ENCODE measurements around the gene ARSI.

Gene ARSI

GRCh38 chr5:150271296-150271692, 31.4 kb downstream of the ARSI start:
- no peaks in the 10 kb centered on the region for H3K27me3 ChIP-seq (ENCODE audit: control insufficient read depth, insufficient read depth, low read length, poor library complexity, severe bottlenecking)
- H3K4me1 ChIP-seq (ENCODE audit: control insufficient read depth, insufficient read depth, low read length): peaks cover 12% of the 10 kb centered on the region
- no peak overlapping the region for H3K27ac ChIP-seq (ENCODE audit: insufficient read depth, low read depth, low read length, poor library complexity, severe bottlenecking)
- 66 to 70% methylated on average over 8 of the region's 8 CpGs for WGBS, 2 experiments
- no peaks in the 10 kb centered on the region for H3K9me3 ChIP-seq (ENCODE audit: control insufficient read depth, low read length)
- no peaks in the 10 kb centered on the region for H3K36me3 ChIP-seq (ENCODE audit: control insufficient read depth, insufficient read depth, low read length)
- no peak overlapping the region for H3K4me3 ChIP-seq (ENCODE audit: insufficient read depth, low read depth, low read length)

GRCh38 chr5:150270541-150271295, 32.0 kb downstream of the ARSI start:
- no peaks in the 10 kb centered on the region for H3K9me3 ChIP-seq (ENCODE audit: control insufficient read depth, low read length)
- no peaks in the 10 kb centered on the region for H3K36me3 ChIP-seq (ENCODE audit: control insufficient read depth, insufficient read depth, low read length)
- H3K4me1 ChIP-seq (ENCODE audit: control insufficient read depth, insufficient read depth, low read length): peaks cover 12% of the 10 kb centered on the region
- no peak overlapping the region for H3K27ac ChIP-seq (ENCODE audit: insufficient read depth, low read depth, low read length, poor library complexity, severe bottlenecking)
- 44 to 46% methylated on average over 12 of the region's 12 CpGs for WGBS, 2 experiments
- H3K27me3 ChIP-seq (ENCODE audit: control insufficient read depth, insufficient read depth, low read length, poor library complexity, severe bottlenecking): no peaks in the 10 kb centered on the region
- H3K4me3 ChIP-seq (ENCODE audit: insufficient read depth, low read depth, low read length): no peak overlapping the region

- WGBS, 2 experiments: 65 to 68% methylated on average over 4 of the region's 4 CpGs
- no peaks in the 10 kb centered on the region for H3K9me3 ChIP-seq (ENCODE audit: control insufficient read depth, low read length)
Measured at GRCh38 chr5:150266871-150267291, 35.8 kb downstream of the ARSI start.

GRCh38 chr5:150265870-150266383, 36.8 kb downstream of the ARSI start:
- WGBS, 2 experiments: 77 to 84% methylated on average over 4 to 6 of the region's 6 CpGs
- no peak overlapping the region for H3K4me3 ChIP-seq (ENCODE audit: insufficient read depth, low read depth, low read length)
- H3K36me3 ChIP-seq (ENCODE audit: control insufficient read depth, insufficient read depth, low read length): no peaks in the 10 kb centered on the region
- H3K27me3 ChIP-seq (ENCODE audit: control insufficient read depth, insufficient read depth, low read length, poor library complexity, severe bottlenecking): no peaks in the 10 kb centered on the region
- H3K27ac ChIP-seq (ENCODE audit: insufficient read depth, low read depth, low read length, poor library complexity, severe bottlenecking): no peak overlapping the region
- H3K4me1 ChIP-seq (ENCODE audit: control insufficient read depth, insufficient read depth, low read length): peaks cover 18% of the 10 kb centered on the region
- no peaks in the 10 kb centered on the region for H3K9me3 ChIP-seq (ENCODE audit: control insufficient read depth, low read length)

More at GRCh38 chr5:150266871-150267291, 35.8 kb downstream of the ARSI start:
- Histone ChIP-seq H3K36me3 (ENCODE audit: control insufficient read depth, insufficient read depth, low read length) (no peaks in the 10 kb centered on the region), H3K4me3 (ENCODE audit: insufficient read depth, low read depth, low read length) (no peak overlapping the region), H3K27me3 (ENCODE audit: control insufficient read depth, insufficient read depth, low read length, poor library complexity, severe bottlenecking) (no peaks in the 10 kb centered on the region), H3K4me1 (ENCODE audit: control insufficient read depth, insufficient read depth, low read length) (peaks cover 18% of the 10 kb centered on the region), H3K27ac (ENCODE audit: insufficient read depth, low read depth, low read length, poor library complexity, severe bottlenecking) (no peak overlapping the region)

- WGBS, 2 experiments: 81 to 83% methylated on average over 23 of the region's 23 CpGs
- H3K4me1 ChIP-seq (ENCODE audit: control insufficient read depth, insufficient read depth, low read length): peaks cover 9% of the 10 kb centered on the region
- no peak overlapping the region for H3K27ac ChIP-seq (ENCODE audit: insufficient read depth, low read depth, low read length, poor library complexity, severe bottlenecking)
- no peaks in the 10 kb centered on the region for H3K27me3 ChIP-seq (ENCODE audit: control insufficient read depth, insufficient read depth, low read length, poor library complexity, severe bottlenecking)
- no peaks in the 10 kb centered on the region for H3K9me3 ChIP-seq (ENCODE audit: control insufficient read depth, low read length)
- H3K36me3 ChIP-seq (ENCODE audit: control insufficient read depth, insufficient read depth, low read length): no peaks in the 10 kb centered on the region
- H3K4me3 ChIP-seq (ENCODE audit: insufficient read depth, low read depth, low read length): no peak overlapping the region
Measured at GRCh38 chr5:150264667-150265603, 37.8 kb downstream of the ARSI start.

- H3K36me3 ChIP-seq (ENCODE audit: control insufficient read depth, insufficient read depth, low read length): no peaks in the 10 kb centered on the region
- no peaks in the 10 kb centered on the region for H3K27me3 ChIP-seq (ENCODE audit: control insufficient read depth, insufficient read depth, low read length, poor library complexity, severe bottlenecking)
- peaks cover 7% of the 10 kb centered on the region for H3K4me1 ChIP-seq (ENCODE audit: control insufficient read depth, insufficient read depth, low read length)
- no peaks in the 10 kb centered on the region for H3K9me3 ChIP-seq (ENCODE audit: control insufficient read depth, low read length)
- H3K4me3 ChIP-seq (ENCODE audit: insufficient read depth, low read depth, low read length): no peak overlapping the region
- 79 to 80% methylated on average over 11 of the region's 11 CpGs for WGBS, 2 experiments
- H3K27ac ChIP-seq (ENCODE audit: insufficient read depth, low read depth, low read length, poor library complexity, severe bottlenecking): no peak overlapping the region
Measured at GRCh38 chr5:150263801-150264621, 38.7 kb downstream of the ARSI start.

- no peaks in the 10 kb centered on the region for H3K27me3 ChIP-seq (ENCODE audit: control insufficient read depth, insufficient read depth, low read length, poor library complexity, severe bottlenecking)
- H3K4me3 ChIP-seq (ENCODE audit: insufficient read depth, low read depth, low read length): no peak overlapping the region
- H3K4me1 ChIP-seq (ENCODE audit: control insufficient read depth, insufficient read depth, low read length): peaks cover 10% of the 10 kb centered on the region
- WGBS, 2 experiments: 86 to 88% methylated on average over 5 of the region's 5 CpGs
- no peaks in the 10 kb centered on the region for H3K9me3 ChIP-seq (ENCODE audit: control insufficient read depth, low read length)
- H3K27ac ChIP-seq (ENCODE audit: insufficient read depth, low read depth, low read length, poor library complexity, severe bottlenecking): no peak overlapping the region
- no peaks in the 10 kb centered on the region for H3K36me3 ChIP-seq (ENCODE audit: control insufficient read depth, insufficient read depth, low read length)
Measured at GRCh38 chr5:150263375-150263775, 39.3 kb downstream of the ARSI start.

- Histone ChIP-seq H3K4me1 (ENCODE audit: control insufficient read depth, insufficient read depth, low read length) (peaks cover 19% of the 10 kb centered on the region), H3K27me3 (ENCODE audit: control insufficient read depth, insufficient read depth, low read length, poor library complexity, severe bottlenecking) (no peaks in the 10 kb centered on the region), H3K4me3 (ENCODE audit: insufficient read depth, low read depth, low read length) (no peak overlapping the region), H3K36me3 (ENCODE audit: control insufficient read depth, insufficient read depth, low read length) (no peaks in the 10 kb centered on the region), H3K27ac (ENCODE audit: insufficient read depth, low read depth, low read length, poor library complexity, severe bottlenecking) (no peak overlapping the region), H3K9me3 (ENCODE audit: control insufficient read depth, low read length) (no peaks in the 10 kb centered on the region)
- WGBS, 2 experiments: 96 to 97% methylated on average over 7 of the region's 7 CpGs
Measured at GRCh38 chr5:150262502-150262901, 40.2 kb downstream of the ARSI start.

GRCh38 chr5:150261231-150261630, 41.5 kb downstream of the ARSI start:
- no peaks in the 10 kb centered on the region for H3K36me3 ChIP-seq (ENCODE audit: control insufficient read depth, insufficient read depth, low read length)
- H3K9me3 ChIP-seq (ENCODE audit: control insufficient read depth, low read length): no peaks in the 10 kb centered on the region
- 87% methylated on average over 8 of the region's 8 CpGs for WGBS, 2 experiments
- H3K4me3 ChIP-seq (ENCODE audit: insufficient read depth, low read depth, low read length): no peak overlapping the region
- peaks cover 27% of the 10 kb centered on the region for H3K4me1 ChIP-seq (ENCODE audit: control insufficient read depth, insufficient read depth, low read length)
- H3K27me3 ChIP-seq (ENCODE audit: control insufficient read depth, insufficient read depth, low read length, poor library complexity, severe bottlenecking): no peaks in the 10 kb centered on the region
- H3K27ac ChIP-seq (ENCODE audit: insufficient read depth, low read depth, low read length, poor library complexity, severe bottlenecking): no peak overlapping the region

Measured in ectodermal cell (in vitro differentiated cells).